ENCODE measurements around the gene ANKS4B. TPM values are rescaled to one million over a fixed set of nuclear protein-coding genes. Genes with fewer than 3 reads are reported as not detected.
"Not testable (repeated sequence)": the region's sequence is repeated elsewhere in the genome, so short reads cannot be mapped to it uniquely, and the experiment has no call there.

ANKS4B gene
- total RNA-seq, 2 donors from 2014 or later = 0.90 to 1.6 TPM

GRCh38 chr16:21242756-21243155, 9.3 kb downstream of the ANKS4B start:
- Mint-ChIP-seq H3K4me1 (peaks cover 2% of the 10 kb centered on the region), H3K4me3 (no peak overlapping the region), H3K27me3 (ENCODE audit: insufficient read depth) (no peaks in the 10 kb centered on the region), H3K9me3 (no peaks in the 10 kb centered on the region), H3K36me3 (ENCODE audit: low read depth) (no peaks in the 10 kb centered on the region), H3K27ac (no peak overlapping the region)
- TF ChIP-seq CTCF (conservative IDR thresholded peaks at IDR 0.05) = no peak
- no peaks in the 10 kb centered on the region for H3K4me1 ChIP-seq (ENCODE audit: control insufficient read depth, insufficient read depth, low read length)
- DNase-seq = no peak
- H3K36me3 ChIP-seq (ENCODE audit: control insufficient read depth, insufficient read depth, low read length) = no peaks in the 10 kb centered on the region
- no peak overlapping the region for H3K9ac ChIP-seq (ENCODE audit: extremely low read depth, low read length, poor library complexity, severe bottlenecking)
- H3K27ac ChIP-seq (ENCODE audit: low read depth, low read length) = no peak overlapping the region
- no peaks in the 10 kb centered on the region for H3K27me3 ChIP-seq (ENCODE audit: control insufficient read depth, insufficient read depth, low read length, poor library complexity, severe bottlenecking)
- 38 to 63% methylated on average over 1 to 2 of the region's 2 CpGs for WGBS, 2 experiments (ENCODE audit: insufficient coverage in 1 of 2, insufficient read length in 1 of 2)
- no peak overlapping the region for H3K4me3 ChIP-seq (ENCODE audit: low read length)
- H3K9me3 ChIP-seq (ENCODE audit: control insufficient read depth, low read length) = no peaks in the 10 kb centered on the region

GRCh38 chr16:21244518-21245215, 11.2 kb downstream of the ANKS4B start:
- Histone ChIP-seq H3K9me3 (ENCODE audit: control insufficient read depth, low read length) (no peaks in the 10 kb centered on the region), H3K9ac (ENCODE audit: extremely low read depth, low read length, poor library complexity, severe bottlenecking) (no peak overlapping the region), H3K27ac (ENCODE audit: low read depth, low read length) (no peak overlapping the region), H3K4me3 (ENCODE audit: low read length) (no peak overlapping the region), H3K36me3 (ENCODE audit: control insufficient read depth, insufficient read depth, low read length) (no peaks in the 10 kb centered on the region), H3K4me1 (ENCODE audit: control insufficient read depth, insufficient read depth, low read length) (no peaks in the 10 kb centered on the region), H3K27me3 (ENCODE audit: control insufficient read depth, insufficient read depth, low read length, poor library complexity, severe bottlenecking) (no peaks in the 10 kb centered on the region)
- Mint-ChIP-seq H3K27ac (no peak overlapping the region), H3K36me3 (ENCODE audit: low read depth) (no peaks in the 10 kb centered on the region), H3K4me3 (no peak overlapping the region), H3K27me3 (ENCODE audit: insufficient read depth) (peaks cover 5% of the 10 kb centered on the region), H3K9me3 (no peaks in the 10 kb centered on the region), H3K4me1 (peaks cover 2% of the 10 kb centered on the region)
- TF ChIP-seq CTCF (conservative IDR thresholded peaks at IDR 0.05) = no peak
- WGBS, 2 experiments (ENCODE audit: insufficient coverage in 1 of 2, insufficient read length in 1 of 2) = 92% methylated on average over 5 to 7 of the region's 7 CpGs
- DNase-seq = no peak

- DNase-seq; H3K27ac Mint-ChIP-seq; H3K4me3 Mint-ChIP-seq; H3K4me3 ChIP-seq (ENCODE audit: low read length); H3K27ac ChIP-seq (ENCODE audit: low read depth, low read length); H3K4me1 ChIP-seq (ENCODE audit: control insufficient read depth, insufficient read depth, low read length); H3K9ac ChIP-seq (ENCODE audit: extremely low read depth, low read length, poor library complexity, severe bottlenecking); H3K4me1 Mint-ChIP-seq; H3K36me3 Mint-ChIP-seq (ENCODE audit: low read depth); H3K27me3 ChIP-seq (ENCODE audit: control insufficient read depth, insufficient read depth, low read length, poor library complexity, severe bottlenecking); H3K36me3 ChIP-seq (ENCODE audit: control insufficient read depth, insufficient read depth, low read length); H3K9me3 Mint-ChIP-seq; H3K9me3 ChIP-seq (ENCODE audit: control insufficient read depth, low read length): not testable (repeated sequence)
- 91% methylated on average over 4 of the region's 4 CpGs; no CpG with 5 or more reads in 1 of the 2 experiments for WGBS, 2 experiments (ENCODE audit: insufficient coverage in 1 of 2, insufficient read length in 1 of 2)
- H3K27me3 Mint-ChIP-seq (ENCODE audit: insufficient read depth) = peaks cover 19% of the 10 kb centered on the region
Measured at GRCh38 chr16:21248179-21248578, 14.7 kb downstream of the ANKS4B start.
